AG09309 (cell line): ENCODE data around the gene CLK2.

ENCODE experiments used
- DNase-seq: peaks from one replicate; pipeline ENCODE4 v3.0.0-alpha.2; 2010; ENCODE audit warnings: low read depth
- H3K4me3 ChIP-seq: 2 replicates; pipeline ENCODE4 v1.5.1; 2011; ENCODE audit warnings: mild to moderate bottlenecking, low read depth, low read length, moderate library complexity; ENCODE audit not compliant: control insufficient read depth
- CTCF ChIP-seq: IDR thresholded peaks from 2 replicates; pipeline ENCODE4 v1.5.1; 2011; ENCODE audit warnings: mild to moderate bottlenecking, low read depth, low read length, inconsistent platforms; ENCODE audit not compliant: insufficient read depth, control insufficient read depth; ENCODE audit errors: missing control alignments

Gene CLK2

GRCh38 chr1:155279268-155279667, 6.0 kb upstream of the CLK2 start:
- H3K4me3 ChIP-seq: no peak overlapping the region
- no peak for TF ChIP-seq CTCF
- no peak for DNase-seq

- no peak for TF ChIP-seq CTCF
- DNase-seq: no peak
- H3K4me3 ChIP-seq: no peak overlapping the region; the same call in 1 of the 2 replicates
Measured at GRCh38 chr1:155278689-155279160, 5.4 kb upstream of the CLK2 start.

- H3K4me3 ChIP-seq: peak overlapping the region; percentile 67
- TF ChIP-seq CTCF: peak; percentile 49
- no peak for DNase-seq
Measured at GRCh38 chr1:155277902-155278688, 4.8 kb upstream of the CLK2 start.

- peak; percentile 40 for TF ChIP-seq CTCF
- H3K4me3 ChIP-seq: peak within 1 kb of the TSS; percentile 67
- peak; percentile 68 for DNase-seq
Measured at GRCh38 chr1:155277070-155277901, 4.0 kb upstream of the CLK2 start, which contains the start of gene HCN3. TSS of gene HCN3 (plus strand) at chr1:155277463. CDS start at chr1:155277591, 128 bp downstream.

DNA sequence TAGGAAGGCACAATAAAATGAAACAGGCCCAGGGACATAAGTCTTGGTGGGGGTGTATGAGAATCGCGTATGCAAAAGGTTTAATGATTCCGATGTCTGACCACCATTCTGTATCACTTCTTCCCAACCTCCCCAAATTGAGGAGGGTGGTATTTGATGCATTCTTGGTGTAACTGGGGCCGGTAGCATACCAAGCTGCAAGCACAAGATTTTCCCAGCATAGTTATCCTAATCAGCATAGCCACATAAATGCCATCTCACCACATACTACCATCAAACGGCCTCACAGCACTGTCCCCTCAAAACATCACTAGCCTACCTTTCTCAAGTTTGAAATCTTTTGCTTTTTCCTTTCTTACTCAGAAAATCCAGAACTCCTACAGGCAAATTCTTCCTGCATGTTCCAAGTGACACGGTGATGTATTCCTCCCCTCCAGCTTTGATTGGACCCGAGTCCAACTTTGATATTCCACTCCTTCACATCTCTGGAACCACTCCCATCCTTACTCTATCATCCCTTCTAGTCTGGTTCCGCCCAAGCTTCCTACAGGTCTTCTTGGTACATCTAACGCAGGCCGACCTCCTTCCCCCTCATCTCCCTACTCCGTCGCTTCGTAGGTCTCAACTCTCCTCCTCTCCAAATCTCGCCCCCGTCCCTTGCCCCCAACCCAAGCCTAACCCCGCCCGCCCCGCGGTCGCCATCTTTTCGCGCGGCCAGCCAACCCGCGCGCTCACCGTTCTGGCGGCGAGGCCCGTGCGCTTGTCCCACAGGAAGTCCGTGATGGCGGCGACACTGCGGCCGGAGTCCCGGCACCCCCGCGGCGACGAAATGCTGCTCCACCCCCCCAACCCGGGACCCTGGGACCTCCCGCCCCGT, 600 bp downstream of the CLK2 start:
- DNase-seq: no peak
- no peak for TF ChIP-seq CTCF
- H3K4me3 ChIP-seq: peak overlapping the region; percentile 76

DNA sequence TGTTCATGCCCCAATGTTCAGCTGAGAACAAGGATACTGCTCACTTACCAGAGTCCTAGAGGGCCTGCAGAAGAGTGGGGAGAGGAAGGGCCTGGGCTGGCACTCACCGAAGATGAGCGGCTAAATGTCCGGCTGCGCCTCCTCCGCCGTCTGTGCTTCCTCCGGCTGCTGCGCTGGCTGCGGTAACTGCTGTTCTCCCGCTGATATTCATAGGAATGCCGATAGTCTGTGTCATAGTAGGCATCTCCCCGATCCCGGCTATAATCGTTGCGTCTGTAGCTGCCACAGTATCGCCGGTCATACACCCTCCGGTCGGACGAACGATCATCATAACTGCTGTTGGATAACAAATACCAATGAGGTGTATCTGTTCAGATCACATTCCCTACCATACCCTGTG, 3.9 kb downstream of the CLK2 start:
- TF ChIP-seq CTCF: no peak
- no peak for DNase-seq
- H3K4me3 ChIP-seq: no peak overlapping the region
